Spleen (tissue), 11 donors: ENCODE data around the gene SLC13A4. TPM values are rescaled to one million over a fixed set of nuclear protein-coding genes. Genes with fewer than 3 reads are reported as not detected.

Experiments used
- DNase-seq: peaks from one replicate; pipeline ENCODE4 v3.0.0-alpha.2; 2020
- H3K27ac ChIP-seq, 8 donors: fragments of 200-600 bp; sonication (generic) in 7 of 8; 1 replicate in 4 of 8; 2 replicates in 4 of 8; pipeline versions ENCODE4 v1.5.0 to v1.8.0; 2016 to 2021; ENCODE audit warnings: inconsistent platforms in 4 of 8, mild to moderate bottlenecking in 4 of 8, moderate library complexity in 1 of 8
- H3K27me3 ChIP-seq, 7 donors: fragments of 200-600 bp; sonication (generic) in 6 of 7; replicated peaks in 1 of 7; 1 replicate in 4 of 7; 2 replicates in 3 of 7; pipeline versions ENCODE4 v1.5.0 to v1.8.0; 2016 to 2021; ENCODE audit warnings: inconsistent platforms in 3 of 7, mild to moderate bottlenecking in 1 of 7
- H3K36me3 ChIP-seq, 6 donors: fragments of 200-600 bp; sonication (generic) in 5 of 6; 1 replicate in 4 of 6; 2 replicates in 2 of 6; pipeline versions ENCODE4 v1.5.0 to v1.8.0; 2016 to 2021; ENCODE audit warnings: inconsistent platforms in 2 of 6
- H3K4me1 ChIP-seq, 6 donors: fragments of 200-600 bp; sonication (generic) in 5 of 6; 1 replicate in 3 of 6; 2 replicates in 3 of 6; pipeline versions ENCODE4 v1.5.0 to v1.8.0; 2016 to 2021; ENCODE audit warnings: inconsistent platforms in 3 of 6
- H3K4me3 ChIP-seq, 8 donors: fragments of 200-600 bp; sonication (generic) in 7 of 8; 1 replicate in 4 of 8; 2 replicates in 4 of 8; pipeline versions ENCODE4 v1.5.0 to v1.8.0; 2016 to 2021; ENCODE audit warnings: inconsistent platforms in 4 of 8, mild to moderate bottlenecking in 4 of 8, moderate library complexity in 2 of 8
- H3K9me3 ChIP-seq, 8 donors: fragments of 200-600 bp; sonication (generic) in 7 of 8; 1 replicate in 4 of 8; 2 replicates in 4 of 8; pipeline versions ENCODE4 v1.5.0 to v1.8.0; 2016 to 2021; ENCODE audit warnings: inconsistent platforms in 4 of 8
- POLR2A ChIP-seq, 3 donors: fragments of 450-650 bp; IDR thresholded peaks; one replicate each; pipeline ENCODE4 v1.5.1; 2017; ENCODE audit warnings: antibody characterized with exemption in 3 of 3, mild to moderate bottlenecking in 1 of 3
- POLR2AphosphoS5 ChIP-seq, 3 donors: sonication (generic); formaldehyde crosslinking; IDR thresholded peaks; one replicate each; pipeline ENCODE4 v1.5.1; 2017; ENCODE audit warnings: antibody characterized with exemption in 3 of 3
- WGBS, 5 donors: extraction: QIAGEN DNeasy Blood & Tissue Kit in 3 of 5; methylation state at CpG; one replicate each; pipeline versions ENCODE4 v1.1.5 to v1.1.7; 2013 to 2018; 5-methylcytosine and 5-hydroxymethylcytosine counted together
- intact Hi-C: fragments of 100-400 bp; cut with DNase I; formaldehyde crosslinking; loops from one replicate; pipeline ENCODE4 v1.15.0; 2023; ENCODE audit warnings: low total_unique reads
- polyA plus RNA-seq, 3 donors: library from polyadenylated mRNA; stranded (reverse); fragments of 200-250 nt; gene quantifications; one replicate each; pipeline ENCODE4 v1.2.1, GENCODE V29; 2013
- total RNA-seq, 7 donors: library from RNA; depleted of rRNA in 3 of 7; stranded (reverse); fragments of >200 nt in 3 of 7; fragmentation: NEBNext Ultra II Directional in 4 of 7; extraction: Animal tissue kit (Norgen Biotek cat#: 25700) in 4 of 7; gene quantifications; one replicate each; pipeline versions ENCODE4 v1.1.0 to v1.2.1, GENCODE V29; 2016 to 2021
- TF ChIP-seq, protein P1 (sequence below), 11 experiments: fragments of 200-600 bp in 7 of 11; fragments of 450-650 bp in 4 of 11; sonication (generic) in 4 of 11; IDR thresholded peaks in 8 of 11; conservative IDR thresholded peaks in 3 of 11; 1 replicate in 7 of 11; 2 replicates in 4 of 11; pipeline versions ENCODE4 v1.4.0 to v1.8.0; 2016 to 2021; ENCODE audit warnings: antibody characterized with exemption in 11 of 11, inconsistent platforms in 4 of 11, mild to moderate bottlenecking in 1 of 11
- donor health status: healthy with polysubstance abuse.
- donor health status: DM: no; HTN: no; CAD: no; lungs with moderate emphysema.
- donor health status: DM: no; HTN: no; CAD: no.
- donor health status: Bipolar disorder and iron deficiency.
- donor health status: healthy.
- donor health status: DM: no; HTN: no; CAD: no.
- donor health status: DM: yes; HTN: yes; CAD: no.

SLC13A4 gene
- total and polyA plus RNA-seq, 10 donors = 0.16 to 0.20 TPM; not detected in 8

DNA sequence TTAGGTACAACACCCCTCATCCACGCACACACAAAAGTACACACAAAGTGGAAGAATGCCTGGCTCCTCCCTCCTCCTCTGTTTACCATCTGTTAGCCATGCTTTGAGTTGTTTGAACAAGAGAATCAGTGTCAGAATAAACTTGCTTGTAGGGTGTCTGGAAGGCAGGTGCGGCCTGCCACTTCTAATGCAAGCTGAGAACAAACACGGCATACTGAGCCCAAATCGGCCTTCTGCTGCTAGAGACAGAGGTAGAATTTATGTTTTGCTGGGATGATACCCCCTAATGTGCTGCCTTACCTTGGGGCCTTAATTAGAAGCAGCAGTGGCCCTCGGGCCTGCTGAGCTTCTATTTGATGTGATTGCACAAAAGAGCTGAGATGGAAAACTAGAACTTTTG, 45.5 kb upstream of the SLC13A4 start:
- intact Hi-C loops = no loop called here
- Histone ChIP-seq H3K36me3 (no peaks in the 10 kb centered on the region), H3K27ac (no peak overlapping the region), H3K4me3 (no peak overlapping the region), H3K27me3 (peaks cover 0 to 5% (median 0%) of the 10 kb centered on the region in 7 donors), H3K4me1 (no peaks in the 10 kb centered on the region), H3K9me3 (peaks cover 0 to 10% (median 6%) of the 10 kb centered on the region in 8 donors)
- no peak for TF ChIP-seq POLR2AphosphoS5 (IDR thresholded peaks at IDR 0.05)
- TF ChIP-seq, protein P1, sequence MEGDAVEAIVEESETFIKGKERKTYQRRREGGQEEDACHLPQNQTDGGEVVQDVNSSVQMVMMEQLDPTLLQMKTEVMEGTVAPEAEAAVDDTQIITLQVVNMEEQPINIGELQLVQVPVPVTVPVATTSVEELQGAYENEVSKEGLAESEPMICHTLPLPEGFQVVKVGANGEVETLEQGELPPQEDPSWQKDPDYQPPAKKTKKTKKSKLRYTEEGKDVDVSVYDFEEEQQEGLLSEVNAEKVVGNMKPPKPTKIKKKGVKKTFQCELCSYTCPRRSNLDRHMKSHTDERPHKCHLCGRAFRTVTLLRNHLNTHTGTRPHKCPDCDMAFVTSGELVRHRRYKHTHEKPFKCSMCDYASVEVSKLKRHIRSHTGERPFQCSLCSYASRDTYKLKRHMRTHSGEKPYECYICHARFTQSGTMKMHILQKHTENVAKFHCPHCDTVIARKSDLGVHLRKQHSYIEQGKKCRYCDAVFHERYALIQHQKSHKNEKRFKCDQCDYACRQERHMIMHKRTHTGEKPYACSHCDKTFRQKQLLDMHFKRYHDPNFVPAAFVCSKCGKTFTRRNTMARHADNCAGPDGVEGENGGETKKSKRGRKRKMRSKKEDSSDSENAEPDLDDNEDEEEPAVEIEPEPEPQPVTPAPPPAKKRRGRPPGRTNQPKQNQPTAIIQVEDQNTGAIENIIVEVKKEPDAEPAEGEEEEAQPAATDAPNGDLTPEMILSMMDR (IDR thresholded peaks at IDR 0.05 in 8 of 11, conservative IDR thresholded peaks at IDR 0.05 in 3 of 11) = no peak
- no peak for TF ChIP-seq POLR2A (IDR thresholded peaks at IDR 0.05)
- 74 to 86% (median 82%) methylated on average over 5 of the region's 5 CpGs for WGBS, 5 donors
- no peak for DNase-seq

DNA sequence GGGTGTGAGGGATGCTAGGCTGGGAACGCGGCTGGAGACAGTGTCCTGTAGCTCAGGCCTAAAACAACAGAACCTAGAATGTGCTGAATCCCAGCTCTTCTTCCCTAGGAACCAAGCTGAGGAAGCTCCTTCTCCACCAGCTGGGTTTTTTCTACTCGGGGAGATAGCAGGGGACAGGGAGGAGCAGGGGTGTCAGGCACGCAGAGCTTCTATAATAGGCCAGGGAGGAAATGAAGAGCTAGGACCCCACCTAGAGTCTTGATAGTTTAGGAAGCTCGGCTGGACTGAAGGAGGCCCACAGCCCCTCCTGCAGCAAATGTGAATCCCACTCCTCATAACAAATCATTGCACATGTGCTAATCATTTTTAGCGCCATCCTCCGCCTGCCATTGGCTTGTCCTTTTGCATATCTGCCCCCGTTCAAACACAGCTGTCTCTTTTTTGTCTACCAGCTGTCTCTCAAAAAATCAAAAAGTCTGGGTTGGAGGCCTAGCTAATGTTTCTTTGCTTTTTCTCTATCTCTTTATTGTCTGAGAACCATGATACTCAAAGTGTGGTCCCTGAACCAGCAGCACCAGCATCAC, 44.7 kb upstream of the SLC13A4 start:
- TF ChIP-seq, protein P1 (IDR thresholded peaks at IDR 0.05 in 8 of 11, conservative IDR thresholded peaks at IDR 0.05 in 3 of 11) = no peak
- no peak for TF ChIP-seq POLR2AphosphoS5 (IDR thresholded peaks at IDR 0.05)
- intact Hi-C loops = no loop called here
- Histone ChIP-seq H3K9me3 (peaks cover 0 to 3% (median 0%) of the 10 kb centered on the region in 8 donors), H3K4me3 (no peak overlapping the region), H3K4me1 (no peaks in the 10 kb centered on the region), H3K27me3 (peaks cover 0 to 13% (median 0%) of the 10 kb centered on the region in 7 donors), H3K27ac (no peak overlapping the region), H3K36me3 (no peaks in the 10 kb centered on the region)
- DNase-seq = no peak
- WGBS, 5 donors = 69 to 78% (median 71%) methylated on average over 7 to 8 of the region's 8 CpGs

DNA sequence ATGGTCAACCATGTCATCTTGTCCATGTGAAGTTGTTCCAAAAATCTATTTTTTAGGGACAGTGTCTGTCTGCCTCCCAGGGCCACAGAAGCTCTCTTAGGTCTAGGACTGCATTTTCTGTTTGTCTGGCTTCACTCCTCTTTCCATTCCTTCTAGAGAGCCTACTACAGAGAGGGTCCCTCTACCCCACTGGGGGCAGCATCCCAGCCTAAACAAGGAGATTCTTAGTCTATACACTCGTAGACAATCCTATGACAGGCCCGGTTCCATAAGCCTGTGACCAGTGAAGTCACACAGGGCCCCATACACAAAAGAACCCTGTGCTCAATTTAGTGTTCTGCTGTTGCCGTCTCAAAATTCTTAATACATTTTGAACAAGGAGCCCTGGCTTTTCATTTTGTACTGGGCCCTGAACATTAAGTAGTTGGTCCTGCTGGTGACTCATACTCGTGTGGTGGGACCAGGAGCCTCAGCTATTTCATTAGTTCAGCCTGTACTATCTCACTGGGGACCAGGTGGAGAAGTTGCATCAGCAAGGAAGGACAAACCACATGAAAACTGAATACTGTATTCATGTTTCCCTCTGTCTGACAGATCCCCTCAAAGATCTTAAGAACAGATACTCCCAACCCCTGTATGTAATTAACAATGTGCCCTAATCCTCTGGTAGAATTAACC, 44.1 kb upstream of the SLC13A4 start:
- 69 to 83% (median 72%) methylated on average over 4 of the region's 4 CpGs for WGBS, 5 donors
- intact Hi-C loops = no loop called here
- peaks cover 0 to 16% (median 0%) of the 10 kb centered on the region in 7 donors for H3K27me3 ChIP-seq
- H3K9me3 ChIP-seq = no peaks in the 10 kb centered on the region
- H3K4me1 ChIP-seq = no peaks in the 10 kb centered on the region
- no peak for DNase-seq
- H3K36me3 ChIP-seq = no peaks in the 10 kb centered on the region
- TF ChIP-seq, protein P1 (IDR thresholded peaks at IDR 0.05 in 8 of 11, conservative IDR thresholded peaks at IDR 0.05 in 3 of 11) = no peak
- TF ChIP-seq POLR2A (IDR thresholded peaks at IDR 0.05) = no peak
- TF ChIP-seq POLR2AphosphoS5 (IDR thresholded peaks at IDR 0.05) = no peak
- no peak overlapping the region for H3K27ac ChIP-seq
- H3K4me3 ChIP-seq = no peak overlapping the region

- intact Hi-C loops = no loop called here
- TF ChIP-seq, protein P1 (IDR thresholded peaks at IDR 0.05 in 8 of 11, conservative IDR thresholded peaks at IDR 0.05 in 3 of 11) = no peak
- TF ChIP-seq POLR2A (IDR thresholded peaks at IDR 0.05) (no peak), POLR2AphosphoS5 (IDR thresholded peaks at IDR 0.05) (no peak)
- 63 to 83% (median 81%) methylated on average over 1 of the region's 1 CpG for WGBS, 5 donors
- Histone ChIP-seq H3K27me3 (peaks cover 0 to 23% (median 0%) of the 10 kb centered on the region in 7 donors), H3K9me3 (no peaks in the 10 kb centered on the region), H3K27ac (no peak overlapping the region), H3K36me3 (no peaks in the 10 kb centered on the region), H3K4me1 (no peaks in the 10 kb centered on the region), H3K4me3 (no peak overlapping the region)
- no peak for DNase-seq
Observed at GRCh38 chr7:135771051-135771450, 43.1 kb upstream of the SLC13A4 start.
